Stromal cell of bone marrow (primary cell): ENCODE measurements around the gene UGT2B10.
"Not testable (repeated sequence)": the region's sequence is repeated elsewhere in the genome, so short reads cannot be mapped to it uniquely, and the experiment has no call there.

Source experiments
- DNase-seq: peaks from one replicate; pipeline ENCODE4 v3.0.0-alpha.2; 2012; ENCODE audit warnings: low read depth

The UGT2B10 gene

GRCh38 chr4:68815617-68816409 lies at the start of gene UGT2B10:
Gene UGT2B10 (plus strand): TSS chr4:68815994. CDS start chr4:68816020, 26 bp downstream.
- not testable (repeated sequence) for DNase-seq

GRCh38 chr4:68771836-68772235 lies 44.0 kb upstream of the UGT2B10 start:
- DNase-seq, result not testable (repeated sequence)

- no peak for DNase-seq
These were observed 42.1 kb upstream of the UGT2B10 start for GRCh38 chr4:68773699-68774098.

- no peak for DNase-seq
These were observed 35.6 kb upstream of the UGT2B10 start for GRCh38 chr4:68780232-68780631.

GRCh38 chr4:68797048-68797447 lies 18.7 kb upstream of the UGT2B10 start:
- DNase-seq, result no peak

GRCh38 chr4:68797618-68798017 lies 18.2 kb upstream of the UGT2B10 start:
- no peak for DNase-seq

- no peak for DNase-seq
These were observed 12.8 kb upstream of the UGT2B10 start for GRCh38 chr4:68803013-68803412.

GRCh38 chr4:68808060-68808459 lies 7.7 kb upstream of the UGT2B10 start:
- DNase-seq, result no peak

- DNase-seq, result no peak
These were observed 4.9 kb upstream of the UGT2B10 start for GRCh38 chr4:68810919-68811318.

GRCh38 chr4:68816410-68817265 lies 844 bp downstream of the UGT2B10 start:
- DNase-seq, result not testable (repeated sequence)

- DNase-seq, result no peak
These were observed 1.6 kb downstream of the UGT2B10 start for GRCh38 chr4:68817386-68817785.

- DNase-seq, result not testable (repeated sequence)
These were observed 2.3 kb downstream of the UGT2B10 start for GRCh38 chr4:68818030-68818462.

- DNase-seq, result no peak
These were observed 15.8 kb downstream of the UGT2B10 start for GRCh38 chr4:68831642-68832041.

GRCh38 chr4:68850293-68850692 lies 34.5 kb downstream of the UGT2B10 start:
- DNase-seq, result no peak

- no peak for DNase-seq
These were observed 40.0 kb downstream of the UGT2B10 start for GRCh38 chr4:68855771-68856170.

- no peak for DNase-seq
These were observed 42.2 kb downstream of the UGT2B10 start for GRCh38 chr4:68858039-68858438.

- DNase-seq, result no peak
These were observed 43.9 kb downstream of the UGT2B10 start for GRCh38 chr4:68859655-68860054.

GRCh38 chr4:68861057-68861456 lies 45.3 kb downstream of the UGT2B10 start:
- no peak for DNase-seq

GRCh38 chr4:68864438-68865187 lies 48.8 kb downstream of the UGT2B10 start:
- DNase-seq, result no peak

- no peak for DNase-seq
These were observed 49.4 kb downstream of the UGT2B10 start for GRCh38 chr4:68865188-68865638.

GRCh38 chr4:68865760-68866159 lies 50.0 kb downstream of the UGT2B10 start:
- DNase-seq, result no peak

GRCh38 chr4:68869274-68869773 lies 53.5 kb downstream of the UGT2B10 start:
- no peak for DNase-seq
